ENCODE measurements around the gene DLEC1. TPM values are rescaled to one million over a fixed set of nuclear protein-coding genes. Genes with fewer than 3 reads are reported as not detected.

Gene DLEC1
- total and polyA plus RNA-seq, 9 of the 15 experiments (the other 6 are each of a cell fraction or from before 2014, with no cell fraction given) = 0.07 to 0.08 TPM; not detected in 7

- peak; percentile 90 for TF ChIP-seq TEAD4 (IDR thresholded peaks at IDR 0.05; ENCODE audit: low read length)
- no peak for TF ChIP-seq TEAD4 (CRISPR knock-in tag; IDR thresholded peaks at IDR 0.05; ENCODE audit: borderline replicate concordance)
- TF ChIP-seq CC2D1A (IDR thresholded peaks at IDR 0.05) = peak; percentile 36; the same call in 1 of the 2 replicates
- peak in 1 of 2 experiments; percentile 89; a peak in 2 of 4 replicates for TF ChIP-seq RCOR1 (IDR thresholded peaks at IDR 0.05; ENCODE audit: borderline replicate concordance in 1 of 2, low read depth in 2 of 2, low read length in 2 of 2)
- TF ChIP-seq ESRRA (IDR thresholded peaks at IDR 0.05; ENCODE audit: borderline replicate concordance, low read depth) = peak; percentile 51; the same call in 1 of the 2 replicates
- peak in 1 of 3 experiments; percentile 52 for TF ChIP-seq YY1 (IDR thresholded peaks at IDR 0.05; ENCODE audit: borderline replicate concordance in 1 of 3, control insufficient read depth in 1 of 3, extremely low read depth in 1 of 3, insufficient read depth in 3 of 3, insufficient read length in 1 of 3, insufficient replicate concordance in 2 of 3, low read depth in 1 of 3, low read length in 2 of 3)
- no peak for TF ChIP-seq FUS (optimal IDR thresholded peaks at IDR 0.05; ENCODE audit: low read depth, low read length)
- 0 out of 2 replicates have a peak, but pooled peaks have one; percentile 32 for TF ChIP-seq NR2C2 (CRISPR knock-in tag; IDR thresholded peaks at IDR 0.05)
- TF ChIP-seq NR2C2 (tag; IDR thresholded peaks at IDR 0.05) = no peak
- TF ChIP-seq ZEB2 (IDR thresholded peaks at IDR 0.05) = peak; percentile 53; the same call in 1 of the 2 replicates
- no peak; the same call in 1 of the 2 replicates for TF ChIP-seq CREB3 (tag; conservative IDR thresholded peaks at IDR 0.05; ENCODE audit: low read depth)
- peak; percentile 59; the same call in 1 of the 2 replicates for TF ChIP-seq MTA1 (IDR thresholded peaks at IDR 0.05; ENCODE audit: borderline replicate concordance)
- no peak for TF ChIP-seq CREB5 (CRISPR knock-in tag; IDR thresholded peaks at IDR 0.05)
- TF ChIP-seq MYC (IDR thresholded peaks at IDR 0.05; ENCODE audit: low read depth, low read length) = peak; percentile 94
- no peak; the same call in 1 of the 2 replicates for TF ChIP-seq MYC (CRISPR knock-in tag; IDR thresholded peaks at IDR 0.05; ENCODE audit: borderline replicate concordance, low read depth)
- no peak for TF ChIP-seq ZFP91 (CRISPR knock-in tag; IDR thresholded peaks at IDR 0.05)
- no peak for TF ChIP-seq TCF7L2 (IDR thresholded peaks at IDR 0.05; ENCODE audit: low read depth, low read length)
- TF ChIP-seq C11orf30 (IDR thresholded peaks at IDR 0.05; ENCODE audit: low read depth) = no peak
- TF ChIP-seq ZC3H4 (CRISPR knock-in tag; IDR thresholded peaks at IDR 0.05; ENCODE audit: borderline replicate concordance) = no peak
- no peak for TF ChIP-seq SMAD4 (CRISPR knock-in tag; conservative IDR thresholded peaks at IDR 0.05)
- no peak for TF ChIP-seq RUNX1 (IDR thresholded peaks at IDR 0.05; ENCODE audit: low read depth)
- TF ChIP-seq HES1 (IDR thresholded peaks at IDR 0.05; ENCODE audit: low read depth) = no peak
- TF ChIP-seq BHLHE40 (IDR thresholded peaks at IDR 0.05; ENCODE audit: low read length) = peak; percentile 99
Measured at GRCh38 chr3:37996785-37997301, 42.2 kb upstream of the DLEC1 start (continued).
